SIG-M5 treated with dmso at 0.1 percent for 504 hours (cell line): ENCODE data around the gene PSMG1.
"Not testable (repeated sequence)": the region's sequence is repeated elsewhere in the genome, so short reads cannot be mapped to it uniquely, and the experiment has no call there.

Source experiments
- DNase-seq: peaks from one replicate; lab custom pipeline; 2025; ENCODE audit not compliant: unreplicated experiment; lab: John Stamatoyannopoulos, UW

Gene PSMG1

DNA sequence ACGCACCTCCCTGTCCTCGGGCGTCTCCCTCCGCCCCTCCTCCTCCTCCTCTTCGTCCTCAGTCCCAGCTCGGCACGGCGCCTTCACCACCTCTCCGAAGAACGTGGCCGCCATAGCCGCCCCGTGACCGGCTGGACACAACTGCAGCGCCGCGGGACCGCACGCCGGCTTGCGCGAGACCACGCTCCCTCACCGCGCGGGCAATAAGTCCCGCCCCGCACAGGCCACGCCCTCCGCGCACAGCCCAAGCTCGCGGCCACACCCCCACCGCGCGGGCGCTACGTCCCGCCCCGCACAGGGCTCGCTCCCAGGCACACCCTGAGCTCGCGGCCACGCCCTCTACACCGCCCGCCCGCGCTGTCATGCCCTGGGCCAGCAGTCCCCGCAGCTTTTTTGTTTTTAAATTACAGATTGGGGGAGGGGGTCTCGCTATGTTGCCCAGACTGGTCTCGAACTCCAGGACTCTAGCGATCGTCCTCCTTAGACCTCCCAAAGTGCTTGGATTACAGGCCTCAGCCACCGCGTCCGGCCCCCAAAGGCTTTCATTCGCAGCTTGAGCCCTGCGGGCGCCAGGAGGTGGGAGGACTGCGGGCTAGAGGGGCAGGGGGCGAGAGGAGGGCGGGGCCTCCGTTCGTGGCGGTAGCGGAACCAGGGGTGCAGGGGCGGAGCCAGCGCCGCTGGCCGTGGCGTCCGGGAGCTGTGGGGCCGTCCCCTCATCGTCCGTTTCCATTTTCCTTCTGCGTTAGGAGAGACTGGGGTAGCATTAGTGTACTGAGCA lies at the start of gene PSMG1:
TSS of gene PSMG1 (minus strand) at position 180 of the 778 bp plus-strand sequence. CDS start at position 114, 66 bp downstream.
- peak; percentile 94 for DNase-seq

GRCh38 chr21:39232861-39233291 lies 49.6 kb upstream of the PSMG1 start:
- peak; percentile 8 for DNase-seq

- no peak for DNase-seq
Measured at GRCh38 chr21:39224930-39225329, 41.7 kb upstream of the PSMG1 start.

DNA sequence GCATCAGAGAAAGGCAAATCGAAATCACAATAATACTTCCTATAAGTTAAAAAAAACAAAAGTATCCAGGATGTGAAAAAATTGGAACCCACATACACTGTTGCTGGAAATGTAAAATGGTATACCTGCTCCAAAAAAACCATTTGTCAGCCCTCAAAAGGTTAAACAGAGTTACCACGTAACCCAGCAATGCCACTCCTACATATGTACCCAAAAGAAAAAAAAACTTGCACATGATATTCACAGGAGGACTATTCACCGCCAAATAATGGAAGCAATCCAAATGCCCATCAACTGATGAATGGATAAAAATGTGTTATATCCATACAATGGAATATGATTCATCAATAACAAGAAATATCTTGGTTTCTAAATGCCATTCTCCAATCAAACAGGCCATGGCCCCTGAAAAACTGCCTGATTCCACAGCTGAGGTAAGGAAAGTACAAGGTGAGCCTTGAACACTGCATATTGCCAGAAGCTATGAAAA lies 38.8 kb upstream of the PSMG1 start:
- no peak for DNase-seq

DNA sequence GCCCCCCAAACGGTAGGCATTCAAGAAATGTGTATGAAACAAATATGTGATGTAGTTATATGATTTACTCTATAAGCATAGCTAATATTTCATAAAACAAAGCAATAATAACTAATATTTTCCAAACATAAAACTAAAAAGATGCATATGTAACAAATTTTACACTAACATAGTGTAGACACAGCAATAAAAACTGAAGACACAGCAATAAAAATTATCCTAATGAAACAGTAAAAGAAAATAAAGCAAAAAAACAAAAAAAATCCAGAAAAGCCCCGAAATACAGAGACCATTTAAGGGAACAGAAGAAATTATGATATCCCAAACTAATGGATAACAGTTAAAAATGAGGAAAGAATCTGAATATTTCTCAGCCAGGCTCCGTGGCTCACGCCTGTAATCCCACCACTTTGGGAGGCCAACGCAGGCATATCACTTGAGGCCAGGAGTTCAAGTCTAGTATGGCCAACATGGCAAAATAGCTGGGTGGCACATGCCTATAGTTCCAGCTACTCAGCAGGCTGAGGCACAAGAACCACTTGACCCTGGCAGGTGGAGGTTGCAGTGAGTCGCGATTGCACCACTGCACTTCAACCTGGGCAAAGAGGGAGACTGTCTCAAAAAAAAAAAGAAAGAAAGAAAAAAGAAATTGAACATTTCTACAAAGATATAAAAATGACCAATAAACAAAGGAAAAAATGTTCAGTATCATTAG lies 38.2 kb upstream of the PSMG1 start:
- DNase-seq = no peak

GRCh38 chr21:39220875-39221274 lies 37.6 kb upstream of the PSMG1 start:
- DNase-seq = not testable (repeated sequence)

DNA sequence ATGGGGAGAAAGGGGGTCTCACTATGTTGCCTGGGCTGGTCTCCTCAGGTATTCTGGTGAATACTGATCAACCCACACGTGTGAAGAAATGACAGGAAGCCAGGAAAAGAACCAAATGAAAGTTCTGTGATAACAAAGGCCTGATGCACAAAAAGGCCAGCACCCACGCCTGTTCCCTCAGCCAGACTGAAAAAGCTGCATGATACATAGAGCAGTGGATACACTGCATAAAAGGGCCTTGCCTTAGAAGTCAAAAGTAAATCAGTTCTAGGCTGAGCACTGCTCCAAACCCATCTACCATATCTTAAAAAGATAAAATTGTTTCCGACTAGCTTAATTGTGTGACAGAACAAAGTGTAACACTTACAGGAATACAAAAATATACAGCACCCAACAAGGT lies 36.9 kb upstream of the PSMG1 start:
- no peak for DNase-seq

DNA sequence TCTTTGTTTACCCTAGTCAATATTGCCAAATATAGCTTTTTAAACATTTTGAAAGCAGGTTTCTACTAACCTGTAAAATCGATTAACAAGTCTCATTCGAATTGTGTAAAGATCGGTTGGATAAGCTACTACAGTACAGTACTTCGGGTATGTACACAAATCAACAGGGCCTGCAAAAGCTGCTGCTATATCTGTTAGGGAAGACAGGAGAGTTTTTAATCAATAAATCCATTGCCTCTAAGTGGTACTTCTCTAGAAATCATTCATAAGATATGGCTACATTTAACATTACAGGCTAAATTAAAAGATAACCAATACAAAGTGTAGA lies 34.8 kb upstream of the PSMG1 start:
- DNase-seq = no peak

DNA sequence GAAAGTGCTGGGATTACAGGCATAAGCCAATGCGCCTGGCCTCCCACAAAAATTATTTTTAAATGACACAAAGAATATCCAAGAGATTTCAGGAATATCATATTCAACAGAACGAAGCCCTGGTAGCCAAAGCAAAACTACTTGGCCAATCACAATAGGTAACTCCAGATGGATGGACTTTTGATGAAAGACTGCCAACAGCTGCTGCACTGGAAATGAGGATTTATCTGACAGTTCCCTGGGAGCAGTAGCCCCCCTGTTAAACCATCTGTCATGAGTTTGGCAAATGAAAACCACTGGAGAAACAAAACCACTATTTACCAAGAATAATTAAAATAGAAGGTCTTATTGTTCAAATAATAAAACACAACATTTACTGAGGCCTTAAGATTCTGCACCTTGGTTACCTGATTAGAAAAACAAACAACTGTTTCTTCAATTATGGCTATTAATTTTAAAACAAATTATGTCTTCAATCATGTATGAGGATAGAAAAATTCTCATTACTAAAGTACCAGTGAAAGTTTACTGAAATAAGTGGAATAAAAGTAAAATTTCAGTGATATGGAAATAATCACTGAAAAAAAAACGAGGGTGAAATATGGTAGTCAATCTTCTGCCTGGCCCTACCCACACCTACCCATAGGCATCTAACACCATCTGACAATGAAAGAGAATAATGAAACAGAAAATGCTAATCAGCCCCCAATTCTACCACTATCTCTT lies 34.3 kb upstream of the PSMG1 start:
- no peak for DNase-seq

DNA sequence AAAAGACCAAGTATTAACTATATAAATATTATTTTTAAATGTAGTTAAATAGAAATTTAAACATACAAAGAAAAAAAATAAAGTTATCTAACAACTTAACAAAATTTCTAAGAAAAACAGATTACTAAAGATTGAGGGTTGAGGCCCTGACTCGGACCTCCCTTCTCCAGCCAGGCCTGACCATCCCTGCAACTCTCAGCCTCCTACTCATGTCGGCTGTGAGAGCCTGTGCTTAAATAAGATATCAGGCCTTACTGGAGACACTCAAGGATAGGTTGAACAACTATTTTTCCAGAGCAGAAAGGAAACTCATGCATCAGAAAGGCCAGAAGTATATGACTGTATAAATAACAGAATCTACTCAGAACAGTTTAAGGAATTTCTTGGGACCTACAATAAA lies 33.0 kb upstream of the PSMG1 start:
- DNase-seq = no peak

- DNase-seq = no peak
Measured at GRCh38 chr21:39215078-39215477, 31.8 kb upstream of the PSMG1 start.

- DNase-seq = no peak
Measured at GRCh38 chr21:39209334-39209688, 26.1 kb upstream of the PSMG1 start.

- DNase-seq = no peak
Measured at GRCh38 chr21:39208624-39209333, 25.5 kb upstream of the PSMG1 start.

- no peak for DNase-seq
Measured at GRCh38 chr21:39204134-39204533, 20.9 kb upstream of the PSMG1 start.

- no peak for DNase-seq
Measured at GRCh38 chr21:39198800-39199199, 15.5 kb upstream of the PSMG1 start.

- no peak for DNase-seq
Measured at GRCh38 chr21:39197448-39198233, 14.4 kb upstream of the PSMG1 start.

DNA sequence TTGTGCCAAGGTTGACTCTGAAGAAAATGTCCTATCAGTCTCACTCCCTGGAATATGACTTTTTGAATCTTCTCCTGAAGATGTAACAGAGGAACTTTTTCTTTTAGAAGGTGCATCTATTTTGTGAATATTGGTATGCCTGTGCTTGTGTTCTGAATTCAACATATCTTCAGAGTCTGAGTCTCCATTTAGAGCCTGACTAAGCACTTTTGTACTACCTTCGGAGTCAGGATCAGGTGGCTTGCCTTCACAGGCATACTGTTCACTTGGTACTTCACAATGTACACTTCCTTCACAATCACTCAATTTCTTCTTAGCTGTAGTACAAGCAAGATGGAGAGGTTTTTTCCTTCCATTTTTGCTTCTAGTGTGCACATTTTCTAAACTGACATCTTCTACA lies 13.6 kb upstream of the PSMG1 start:
- no peak for DNase-seq

- no peak for DNase-seq
Measured at GRCh38 chr21:39196310-39196709, 13.1 kb upstream of the PSMG1 start.

DNA sequence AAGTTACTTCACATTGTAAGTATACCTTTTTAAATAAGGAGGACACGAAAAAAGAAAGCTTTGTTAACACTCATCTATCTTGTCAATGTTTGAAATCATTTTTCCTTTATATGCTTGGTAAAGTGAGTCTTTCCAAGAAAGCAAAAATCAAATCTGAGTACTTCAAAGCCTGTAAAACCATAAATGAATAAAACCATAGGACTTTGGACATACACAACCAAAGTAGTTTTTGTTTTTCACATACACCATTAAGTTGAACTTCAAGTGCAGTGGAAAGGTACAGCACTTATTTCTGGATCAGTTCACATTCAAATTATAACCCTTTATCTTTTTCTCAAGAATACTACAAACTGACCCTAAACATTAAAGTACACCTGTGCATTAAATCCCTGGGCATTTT lies 10.1 kb upstream of the PSMG1 start:
- no peak for DNase-seq

- DNase-seq = no peak
Measured at GRCh38 chr21:39189857-39190604, 6.8 kb upstream of the PSMG1 start.
